ENCODE results near the gene RAB1A.

The RAB1A gene

GRCh38 chr2:65093211-65093610 lies 36.7 kb downstream of the RAB1A start:
- no peak overlapping the region for H3K4me3 ChIP-seq (ENCODE audit: low read length)
- peaks cover 38% of the 10 kb centered on the region for H4K20me1 ChIP-seq (ENCODE audit: insufficient read depth, low read length)
- H3K4me2 ChIP-seq (ENCODE audit: low read length), result no peak overlapping the region
- H3K79me2 ChIP-seq (ENCODE audit: low read length), result peaks cover 13% of the 10 kb centered on the region
- no peaks in the 10 kb centered on the region for H3K4me1 ChIP-seq (ENCODE audit: low read length)
- no peaks in the 10 kb centered on the region for H3K9me3 ChIP-seq (ENCODE audit: insufficient read depth, low read length)
- no peak overlapping the region for H3K27ac ChIP-seq (ENCODE audit: low read length)
- H3K27me3 ChIP-seq (ENCODE audit: low read depth, low read length), result no peaks in the 10 kb centered on the region
- H3K9ac ChIP-seq (ENCODE audit: low read length), result no peak overlapping the region
- H2AFZ ChIP-seq (ENCODE audit: low read depth, low read length), result no peak overlapping the region
- peaks cover 68% of the 10 kb centered on the region for H3K36me3 ChIP-seq (replicated peaks; ENCODE audit: low read depth, low read length)
- TF ChIP-seq EZH2phosphoT487 (IDR thresholded peaks at IDR 0.05; ENCODE audit: low read depth) (no peak), CTCF (IDR thresholded peaks at IDR 0.05; ENCODE audit: low read depth, low read length) (no peak)

GRCh38 chr2:65092791-65093190 lies 37.1 kb downstream of the RAB1A start:
- Histone ChIP-seq H3K27me3 (ENCODE audit: low read depth, low read length) (no peaks in the 10 kb centered on the region), H3K4me2 (ENCODE audit: low read length) (no peak overlapping the region), H3K4me1 (ENCODE audit: low read length) (no peaks in the 10 kb centered on the region), H2AFZ (ENCODE audit: low read depth, low read length) (no peak overlapping the region), H4K20me1 (ENCODE audit: insufficient read depth, low read length) (peaks cover 39% of the 10 kb centered on the region), H3K4me3 (ENCODE audit: low read length) (no peak overlapping the region), H3K36me3 (replicated peaks; ENCODE audit: low read depth, low read length) (peaks cover 69% of the 10 kb centered on the region), H3K9ac (ENCODE audit: low read length) (no peak overlapping the region), H3K9me3 (ENCODE audit: insufficient read depth, low read length) (no peaks in the 10 kb centered on the region), H3K27ac (ENCODE audit: low read length) (no peak overlapping the region), H3K79me2 (ENCODE audit: low read length) (peaks cover 13% of the 10 kb centered on the region)
- TF ChIP-seq EZH2phosphoT487 (IDR thresholded peaks at IDR 0.05; ENCODE audit: low read depth) (no peak), CTCF (IDR thresholded peaks at IDR 0.05; ENCODE audit: low read depth, low read length) (no peak)

GRCh38 chr2:65085148-65085547 lies 44.8 kb downstream of the RAB1A start:
- H3K79me2 ChIP-seq (ENCODE audit: low read length), result no peaks in the 10 kb centered on the region
- no peak overlapping the region for H3K27ac ChIP-seq (ENCODE audit: low read length)
- TF ChIP-seq CTCF (IDR thresholded peaks at IDR 0.05; ENCODE audit: low read depth, low read length) (no peak), EZH2phosphoT487 (IDR thresholded peaks at IDR 0.05; ENCODE audit: low read depth) (no peak)
- no peaks in the 10 kb centered on the region for H3K9me3 ChIP-seq (ENCODE audit: insufficient read depth, low read length)
- H3K36me3 ChIP-seq (replicated peaks; ENCODE audit: low read depth, low read length), result peaks cover 60% of the 10 kb centered on the region
- H3K4me2 ChIP-seq (ENCODE audit: low read length), result no peak overlapping the region
- no peaks in the 10 kb centered on the region for H3K27me3 ChIP-seq (ENCODE audit: low read depth, low read length)
- H3K4me1 ChIP-seq (ENCODE audit: low read length), result no peaks in the 10 kb centered on the region
- no peak overlapping the region for H3K4me3 ChIP-seq (ENCODE audit: low read length)
- H2AFZ ChIP-seq (ENCODE audit: low read depth, low read length), result no peak overlapping the region
- no peak overlapping the region for H3K9ac ChIP-seq (ENCODE audit: low read length)
- H4K20me1 ChIP-seq (ENCODE audit: insufficient read depth, low read length), result peaks cover 14% of the 10 kb centered on the region

- peaks cover 5% of the 10 kb centered on the region for H4K20me1 ChIP-seq (ENCODE audit: insufficient read depth, low read length)
- H3K36me3 ChIP-seq (replicated peaks; ENCODE audit: low read depth, low read length), result peaks cover 58% of the 10 kb centered on the region
- H3K9ac ChIP-seq (ENCODE audit: low read length), result no peak overlapping the region
- no peaks in the 10 kb centered on the region for H3K27me3 ChIP-seq (ENCODE audit: low read depth, low read length)
- H2AFZ ChIP-seq (ENCODE audit: low read depth, low read length), result no peak overlapping the region
- no peaks in the 10 kb centered on the region for H3K4me1 ChIP-seq (ENCODE audit: low read length)
- no peaks in the 10 kb centered on the region for H3K9me3 ChIP-seq (ENCODE audit: insufficient read depth, low read length)
- H3K4me2 ChIP-seq (ENCODE audit: low read length), result no peak overlapping the region
- no peak overlapping the region for H3K4me3 ChIP-seq (ENCODE audit: low read length)
- TF ChIP-seq EZH2phosphoT487 (IDR thresholded peaks at IDR 0.05; ENCODE audit: low read depth), result no peak
- TF ChIP-seq CTCF (IDR thresholded peaks at IDR 0.05; ENCODE audit: low read depth, low read length), result no peak
- H3K79me2 ChIP-seq (ENCODE audit: low read length), result no peaks in the 10 kb centered on the region
- H3K27ac ChIP-seq (ENCODE audit: low read length), result no peak overlapping the region
Observed at GRCh38 chr2:65081232-65081685, 48.6 kb downstream of the RAB1A start.
